ENCODE data around the gene NET1.

NET1 gene

DNA sequence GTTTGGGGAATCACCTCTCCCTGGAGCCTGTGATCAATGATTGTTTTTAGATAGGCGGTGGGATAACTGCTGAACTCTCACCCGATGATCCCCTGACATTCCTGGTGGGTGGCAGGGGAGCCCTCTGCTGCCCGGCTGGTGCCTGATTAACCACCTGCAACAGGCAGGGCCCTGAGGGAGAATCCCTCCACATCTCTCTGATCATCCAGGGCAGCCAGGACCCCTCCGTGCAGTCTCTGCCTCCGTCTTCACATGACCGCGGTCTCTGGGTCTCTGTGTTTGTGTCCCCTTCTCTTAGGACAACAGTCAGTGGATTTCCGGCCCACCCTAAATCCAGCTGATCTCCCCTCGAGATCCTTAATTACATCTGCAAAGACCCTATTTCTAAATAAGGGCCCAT lies 69.7 kb downstream of the NET1 start:
- DNase-seq (ENCODE audit: low spot score): no peak

DNA sequence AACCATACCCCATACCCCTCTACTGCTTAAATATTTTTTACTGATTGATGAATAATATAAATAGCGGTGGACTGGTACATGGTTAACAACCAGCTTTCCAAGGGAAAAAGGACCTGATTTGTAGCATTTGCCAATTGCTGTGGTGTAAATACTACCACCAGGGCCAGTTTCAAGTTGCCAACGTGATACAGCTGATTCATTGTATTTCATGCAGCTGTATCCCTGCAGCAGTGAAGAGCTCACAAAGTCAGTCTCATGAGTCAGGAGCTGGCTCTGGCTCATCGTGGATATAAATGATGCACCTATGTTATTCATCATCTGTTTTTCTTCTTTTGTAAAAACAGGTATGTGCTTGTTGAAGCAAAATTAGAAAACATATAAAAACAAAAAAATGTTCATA lies 71.8 kb downstream of the NET1 start:
- no peak for DNase-seq (ENCODE audit: low spot score)

DNA sequence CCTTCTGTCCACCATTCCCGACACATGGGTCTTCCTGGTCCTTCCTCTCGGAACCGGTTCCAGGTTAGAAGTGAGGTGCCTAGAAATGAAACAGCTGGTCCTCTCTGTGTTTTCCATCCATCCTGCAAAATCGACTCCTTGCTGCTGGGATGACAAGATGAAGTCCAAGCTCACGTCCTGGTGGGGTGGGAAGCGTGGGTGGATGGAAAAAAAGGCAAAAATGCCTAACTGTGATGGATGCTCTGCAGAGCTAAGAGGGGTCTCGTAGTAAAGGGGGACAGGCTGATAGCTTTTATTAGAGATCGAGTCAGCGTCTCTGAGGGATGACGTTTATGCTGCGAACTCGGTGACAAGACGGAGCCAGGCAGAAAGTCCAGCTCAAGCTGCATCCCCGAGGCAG lies 72.9 kb downstream of the NET1 start:
- no peak for DNase-seq (ENCODE audit: low spot score)

DNA sequence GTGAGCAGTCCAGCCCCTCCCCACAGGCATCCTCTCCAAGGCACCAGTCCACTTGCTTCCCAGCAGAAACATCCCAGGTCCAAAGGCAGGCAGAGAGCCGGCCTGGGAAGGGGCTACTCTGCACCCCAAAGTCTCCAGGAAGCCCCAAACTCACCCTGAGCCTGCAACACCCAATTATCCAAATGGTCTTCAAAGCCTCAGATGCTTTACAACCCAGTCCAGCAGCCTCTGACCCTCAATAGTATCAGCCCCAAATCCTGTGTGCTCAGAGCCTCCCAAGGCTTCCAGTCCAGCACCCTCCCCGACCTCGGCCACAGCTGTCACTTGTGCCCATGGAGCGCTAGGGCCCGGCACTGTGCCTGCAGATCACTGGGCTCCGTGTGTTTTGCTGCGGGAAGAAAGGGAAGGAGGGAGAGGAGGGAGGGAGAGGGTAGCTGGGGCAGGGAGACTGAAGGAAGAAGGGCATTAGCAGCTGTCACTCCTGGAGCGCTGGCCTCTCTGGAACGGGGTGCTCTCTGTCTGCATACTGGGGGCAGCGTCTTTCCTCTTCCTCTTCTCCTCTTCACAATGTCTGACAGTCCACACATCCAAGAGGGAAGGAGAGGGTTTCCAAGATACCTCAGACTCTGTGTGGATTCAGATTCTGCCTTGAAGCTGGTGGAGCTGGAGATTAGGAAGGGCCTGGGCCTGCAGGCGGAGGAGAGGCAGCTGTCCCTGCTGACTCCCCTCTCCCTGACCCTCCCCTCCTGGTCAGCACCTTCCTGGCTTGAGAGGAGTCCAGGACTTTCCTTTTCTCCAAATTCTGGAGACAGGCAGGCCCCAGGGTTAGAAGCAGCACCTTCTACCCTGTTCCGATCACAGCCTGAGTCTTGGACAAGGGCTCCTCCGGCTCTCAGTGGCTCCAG lies 73.8 kb downstream of the NET1 start:
- DNase-seq (ENCODE audit: low spot score): no peak

DNA sequence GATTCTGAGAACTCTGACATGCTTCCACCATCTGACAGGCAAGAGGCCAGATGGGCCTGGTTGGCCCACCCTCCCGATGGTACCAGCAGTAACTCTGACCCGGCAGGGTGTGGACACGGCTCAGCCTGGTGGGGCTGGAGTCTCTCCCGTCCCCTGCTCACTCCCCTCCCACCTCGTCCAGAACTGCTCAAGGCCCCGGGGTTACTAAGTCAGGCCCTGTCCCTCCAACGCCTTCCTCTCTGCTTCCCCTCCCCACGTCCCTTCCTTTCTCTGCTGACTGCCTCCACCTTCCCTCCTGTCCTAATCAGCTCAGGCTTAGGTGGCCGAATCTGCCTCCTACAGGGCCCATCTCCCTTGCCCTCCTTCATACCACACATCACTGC lies 74.5 kb downstream of the NET1 start:
- no peak for DNase-seq (ENCODE audit: low spot score)

DNA sequence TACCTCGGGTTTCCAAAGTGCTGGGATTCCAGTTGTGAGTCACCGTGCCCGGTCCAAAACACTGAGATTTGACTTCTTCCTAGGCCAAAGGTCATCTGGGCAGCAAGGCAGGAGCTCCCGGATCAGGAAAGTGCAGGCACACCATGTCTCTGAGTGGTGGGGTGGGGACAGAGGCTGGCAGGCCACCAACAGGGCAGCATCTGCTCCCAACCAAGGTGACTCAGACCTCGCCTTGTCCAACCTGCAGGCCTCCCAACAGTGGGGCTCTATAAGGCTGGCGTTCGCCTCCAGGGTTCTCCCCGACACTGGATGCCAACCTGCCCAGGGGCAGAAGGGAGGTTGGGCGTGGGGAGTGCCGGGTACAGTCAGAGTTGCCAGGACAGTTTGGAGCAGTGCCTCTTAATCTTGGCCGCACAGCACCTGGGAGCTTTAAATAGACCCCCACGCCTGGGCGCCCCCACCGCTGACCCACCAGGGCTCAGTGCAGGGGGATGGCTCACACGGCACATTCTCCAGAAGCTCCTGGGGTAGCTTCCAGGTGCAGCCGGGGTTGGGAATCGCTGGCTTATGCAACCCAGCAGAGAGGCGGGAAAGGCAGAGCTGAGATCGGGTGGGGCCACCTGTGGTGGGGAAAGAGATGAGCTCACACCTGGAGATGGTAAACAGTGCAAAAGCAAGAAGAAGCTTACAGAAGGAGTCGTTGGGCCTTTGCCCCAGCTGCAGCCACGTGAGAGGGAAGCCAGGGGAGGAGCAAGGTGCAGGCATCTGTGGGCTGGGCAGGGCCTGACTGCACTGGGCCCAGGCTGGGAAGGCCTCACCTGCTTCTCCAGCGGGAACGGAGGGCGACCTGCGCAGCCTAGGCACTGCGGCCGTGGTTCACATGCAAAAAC lies 76.2 kb downstream of the NET1 start:
- DNase-seq (ENCODE audit: low spot score): no peak

DNA sequence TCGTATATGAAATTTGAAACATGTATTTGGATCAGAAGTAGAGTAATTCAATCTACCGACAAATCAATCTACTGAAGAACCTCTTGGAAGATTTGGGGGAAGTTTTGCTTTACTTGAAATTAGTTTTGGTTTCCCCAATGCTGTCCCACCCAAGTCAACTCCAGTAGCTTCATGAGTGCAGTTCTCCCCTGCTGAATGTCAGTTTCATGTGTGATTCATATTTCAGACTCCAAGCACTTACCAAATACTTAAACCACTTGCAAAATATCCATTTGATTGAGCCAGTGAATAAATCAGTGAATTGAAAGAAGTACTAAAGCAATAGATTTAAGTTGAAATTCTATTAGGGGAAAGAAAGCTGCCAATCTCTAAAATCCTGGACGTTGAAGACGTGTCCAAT lies 77.7 kb downstream of the NET1 start:
- no peak for DNase-seq (ENCODE audit: low spot score)

DNA sequence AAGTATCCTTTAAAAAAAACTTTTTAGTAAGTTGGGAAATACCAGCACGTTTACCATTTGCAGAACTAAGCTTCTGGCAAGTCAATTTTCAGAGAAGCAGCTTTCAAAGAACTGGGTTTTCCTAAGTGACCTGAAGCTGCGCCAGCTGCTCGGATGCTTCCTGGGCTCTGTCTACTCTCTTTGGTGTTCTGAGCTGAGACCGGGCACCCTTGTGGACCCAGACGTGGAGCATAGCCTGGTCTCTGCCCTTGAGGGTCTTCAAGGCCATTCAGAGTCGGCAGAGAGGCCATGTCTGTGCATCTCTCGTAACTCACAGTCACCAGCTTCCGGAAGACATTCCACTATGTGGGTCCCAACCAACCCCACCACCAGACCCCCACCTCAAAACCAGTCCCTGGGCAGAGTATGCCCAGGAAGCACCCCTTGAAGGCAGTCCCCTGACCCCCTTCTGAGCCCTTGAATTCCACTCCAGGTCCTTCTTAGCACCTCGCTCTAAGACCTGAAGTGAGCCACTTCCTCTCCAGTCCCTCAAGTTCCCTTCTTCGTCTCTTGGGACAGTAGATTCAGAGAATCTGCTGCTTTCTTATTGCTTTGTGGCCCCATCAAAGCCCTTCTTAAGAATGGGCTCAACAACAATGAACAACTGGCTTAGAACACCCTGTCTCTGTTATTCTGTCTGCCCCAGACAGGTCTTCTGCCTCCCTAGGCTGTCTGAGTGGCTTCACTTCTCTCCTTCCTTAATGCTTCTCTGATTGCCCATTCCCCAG lies 78.5 kb downstream of the NET1 start:
- no peak for DNase-seq (ENCODE audit: low spot score)

DNA sequence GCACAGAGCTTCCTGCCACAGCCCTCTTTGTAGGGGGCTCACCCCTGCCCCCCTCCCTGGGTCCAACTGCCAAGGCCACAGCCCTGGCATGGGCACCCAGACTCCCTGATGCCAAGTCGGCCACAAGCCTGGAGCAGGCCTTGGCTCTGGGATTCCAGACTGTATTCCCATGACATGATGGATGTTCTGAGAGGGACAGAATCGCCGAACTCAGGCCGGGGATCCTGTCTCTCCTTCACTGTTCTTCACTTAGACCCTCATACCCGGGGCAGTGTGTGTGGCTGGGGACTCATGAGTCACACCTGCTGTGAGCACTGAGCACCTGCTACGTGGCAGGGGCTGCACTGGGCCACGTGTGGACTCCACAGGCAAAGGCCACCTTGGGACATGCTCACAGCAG lies 79.1 kb downstream of the NET1 start:
- DNase-seq (ENCODE audit: low spot score): no peak

DNA sequence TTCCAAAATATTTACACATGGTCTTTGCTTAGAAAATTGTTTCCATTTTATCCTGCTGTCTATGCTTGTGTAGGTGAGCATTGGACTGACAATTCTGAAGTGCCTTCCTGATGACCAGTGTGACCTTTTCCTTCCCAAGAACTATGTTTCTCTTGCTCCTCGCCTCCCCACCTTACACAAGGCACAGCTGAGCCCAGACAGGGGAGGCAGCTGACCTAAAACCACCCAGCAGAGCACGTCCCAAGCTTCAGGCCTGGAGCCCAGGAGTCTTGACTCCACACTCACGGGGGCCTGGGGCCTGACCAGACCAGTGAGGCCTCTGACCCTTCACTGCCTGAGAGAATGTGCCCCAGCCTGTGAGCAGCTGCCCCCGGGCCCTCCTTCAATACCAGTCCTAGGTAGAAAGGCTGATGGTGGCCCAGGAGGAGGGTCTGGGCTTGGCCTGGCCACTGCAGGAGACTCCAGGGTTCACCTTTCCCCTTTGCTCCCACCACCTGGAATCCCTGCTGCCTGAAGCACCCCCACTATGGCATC lies 80.0 kb downstream of the NET1 start:
- no peak for DNase-seq (ENCODE audit: low spot score)

DNA sequence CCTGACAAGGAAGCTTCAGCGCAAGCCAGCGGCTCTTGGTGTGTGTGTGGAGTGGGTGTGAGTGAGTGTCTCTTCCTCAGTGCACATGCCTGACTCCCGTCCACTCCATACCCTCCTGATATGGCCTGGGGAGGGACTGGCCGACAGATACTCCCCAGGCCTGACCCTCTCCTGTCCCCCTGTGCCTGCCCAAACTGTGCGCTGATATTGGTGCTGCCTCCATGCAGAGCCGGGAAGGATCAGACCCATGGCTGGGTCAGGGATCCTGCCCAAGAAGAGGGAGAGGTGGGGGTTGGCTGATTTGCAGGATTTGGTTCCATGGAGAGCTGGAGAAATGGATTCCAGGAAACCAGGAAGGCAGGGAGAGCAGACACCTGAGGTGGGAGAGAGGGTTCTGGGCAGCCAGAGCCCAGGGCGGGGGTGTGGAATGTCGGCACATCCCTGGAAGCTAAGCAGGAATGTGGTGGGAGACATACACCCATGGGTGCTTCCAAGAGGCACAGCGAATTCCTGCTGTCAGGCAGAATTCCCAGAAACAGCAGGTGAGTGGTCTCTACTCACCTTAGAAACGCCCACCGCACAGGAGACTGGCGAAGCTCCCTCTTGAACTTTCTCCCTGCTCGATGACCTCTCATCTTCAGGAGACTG lies 80.7 kb downstream of the NET1 start:
- DNase-seq (ENCODE audit: low spot score): no peak

DNA sequence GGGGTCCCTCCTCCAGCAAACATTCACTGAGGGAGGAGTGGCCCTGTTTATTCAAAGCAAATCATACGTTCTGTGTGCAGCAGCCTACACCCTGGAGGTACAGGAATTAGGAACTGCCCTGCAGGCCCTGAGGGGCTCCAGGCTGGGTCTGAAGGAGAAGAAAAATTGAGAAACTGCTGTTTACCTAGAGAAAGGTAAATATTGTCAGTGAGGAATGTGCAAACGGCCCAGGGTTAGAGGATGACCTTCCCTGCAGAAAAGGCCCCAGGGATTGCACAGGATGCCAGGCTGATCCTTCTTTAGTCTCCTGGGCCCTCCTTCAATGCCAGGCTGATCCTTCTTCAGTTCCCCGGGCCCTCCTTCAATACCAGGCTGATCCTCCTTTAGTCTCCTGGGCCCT lies 81.3 kb downstream of the NET1 start:
- DNase-seq (ENCODE audit: low spot score): no peak

DNA sequence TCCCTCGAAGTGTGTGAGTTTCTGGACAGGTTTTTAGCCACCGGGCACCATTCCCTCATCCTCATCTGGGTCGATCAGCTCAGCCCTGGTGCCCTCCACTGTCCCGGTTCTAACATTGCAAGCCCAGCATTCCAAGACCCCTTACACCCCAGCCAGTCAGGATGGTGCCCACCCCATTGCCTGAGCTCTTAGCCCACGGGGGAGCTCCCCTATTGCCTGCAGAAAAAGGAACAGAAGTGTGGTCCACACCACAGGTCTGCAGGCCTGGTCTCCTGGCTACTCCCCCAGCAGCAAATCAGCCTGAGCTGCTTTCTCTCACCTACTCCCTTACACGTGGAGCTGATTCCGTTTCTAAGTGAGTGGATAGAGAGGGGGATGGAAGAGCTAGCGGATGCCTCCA lies 82.3 kb downstream of the NET1 start:
- no peak for DNase-seq (ENCODE audit: low spot score)

DNA sequence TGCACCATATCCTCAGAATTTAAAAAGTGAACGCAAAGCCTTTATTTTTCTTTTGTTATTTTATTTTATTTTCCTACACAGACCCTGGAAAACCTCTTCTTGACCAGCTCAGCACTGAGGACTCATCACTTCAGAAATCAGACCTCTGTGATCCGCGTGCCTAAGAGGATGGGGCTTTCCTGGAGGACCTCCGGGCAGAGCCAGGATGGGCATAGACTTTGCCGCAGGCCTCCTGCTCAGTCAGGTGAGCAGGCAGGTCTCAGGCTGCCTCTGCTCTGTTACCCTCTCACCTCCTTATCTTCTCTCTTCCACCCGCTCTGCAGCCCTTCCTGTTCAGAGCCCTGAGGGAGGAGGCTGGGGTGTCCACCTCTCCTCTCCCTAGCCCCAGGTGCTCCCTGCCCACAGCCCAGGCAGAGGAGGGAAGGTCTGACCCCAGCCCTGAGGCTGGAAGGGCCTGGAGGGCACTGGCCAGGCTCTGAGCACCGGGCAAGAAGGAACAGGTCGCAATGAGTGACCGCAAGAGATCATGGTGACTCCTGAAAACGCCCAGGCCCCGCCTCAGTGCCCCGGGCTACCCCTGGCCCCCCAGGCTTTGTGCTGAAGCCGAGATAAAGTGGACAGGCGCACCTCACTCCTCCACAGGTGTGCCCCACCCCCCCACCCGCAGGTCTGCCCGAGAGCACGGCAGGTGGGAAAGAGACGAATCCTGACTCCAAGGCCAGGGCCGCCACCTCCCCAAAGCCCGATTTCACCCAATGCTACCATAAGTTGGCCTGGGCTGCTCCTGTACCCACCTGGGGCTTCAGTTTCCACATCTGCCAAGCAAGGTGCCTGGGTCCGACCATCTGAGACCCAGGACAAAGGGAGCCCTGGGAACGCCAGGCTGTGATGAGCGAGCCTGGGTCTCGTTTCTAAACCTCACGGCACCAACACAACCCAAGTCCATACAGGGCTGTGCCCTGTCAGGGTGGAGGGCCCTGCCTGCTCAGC lies 84.2 kb downstream of the NET1 start:
- no peak for DNase-seq (ENCODE audit: low spot score)

DNA sequence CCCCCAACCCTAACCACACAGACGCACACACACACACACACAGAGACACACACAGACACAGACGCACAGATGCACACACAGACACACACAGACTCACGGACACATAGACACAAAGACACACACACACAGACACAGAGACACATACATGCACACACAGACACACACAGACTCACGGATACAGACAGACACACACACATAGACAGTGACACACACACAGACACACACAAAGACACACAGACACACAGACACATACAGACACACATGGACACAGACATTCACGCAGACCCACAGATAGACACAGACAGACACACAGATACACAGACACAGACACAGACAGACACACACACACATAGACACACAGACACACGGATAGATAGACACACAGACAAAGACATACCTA lies 84.9 kb downstream of the NET1 start:
- no peak for DNase-seq (ENCODE audit: low spot score)

DNA sequence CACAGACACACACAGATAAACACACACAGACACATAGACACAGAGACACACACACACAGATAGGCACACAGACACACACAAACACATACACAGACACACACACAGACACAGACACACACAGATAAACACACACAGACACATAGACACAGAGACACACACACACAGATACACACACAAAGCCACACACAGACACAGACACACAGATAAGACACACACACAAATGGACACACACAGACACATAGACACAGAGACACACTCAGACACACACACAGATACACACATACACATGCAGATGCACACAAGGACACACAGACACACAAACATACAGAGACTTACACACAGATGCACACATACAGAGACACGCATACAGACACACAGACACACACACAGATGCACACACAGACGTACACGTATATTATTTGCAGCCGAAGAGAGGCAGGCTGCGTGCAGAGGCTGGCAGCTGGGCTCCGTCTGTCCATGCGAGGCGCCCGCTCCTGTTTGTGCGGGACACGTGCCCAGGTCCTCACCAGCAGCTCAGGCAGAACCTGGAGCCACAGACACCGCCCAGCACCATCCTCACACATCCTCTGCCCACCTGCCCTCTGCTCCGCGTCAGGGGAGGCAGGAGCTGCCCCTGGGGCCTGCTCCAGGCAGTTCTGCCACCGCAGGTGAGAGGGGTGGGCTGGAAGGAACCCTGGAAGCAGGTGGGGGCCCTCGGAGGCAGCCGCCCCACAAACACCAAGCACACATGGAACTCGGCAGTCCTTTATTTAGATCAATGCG lies 85.8 kb downstream of the NET1 start:
- DNase-seq (ENCODE audit: low spot score): no peak

DNA sequence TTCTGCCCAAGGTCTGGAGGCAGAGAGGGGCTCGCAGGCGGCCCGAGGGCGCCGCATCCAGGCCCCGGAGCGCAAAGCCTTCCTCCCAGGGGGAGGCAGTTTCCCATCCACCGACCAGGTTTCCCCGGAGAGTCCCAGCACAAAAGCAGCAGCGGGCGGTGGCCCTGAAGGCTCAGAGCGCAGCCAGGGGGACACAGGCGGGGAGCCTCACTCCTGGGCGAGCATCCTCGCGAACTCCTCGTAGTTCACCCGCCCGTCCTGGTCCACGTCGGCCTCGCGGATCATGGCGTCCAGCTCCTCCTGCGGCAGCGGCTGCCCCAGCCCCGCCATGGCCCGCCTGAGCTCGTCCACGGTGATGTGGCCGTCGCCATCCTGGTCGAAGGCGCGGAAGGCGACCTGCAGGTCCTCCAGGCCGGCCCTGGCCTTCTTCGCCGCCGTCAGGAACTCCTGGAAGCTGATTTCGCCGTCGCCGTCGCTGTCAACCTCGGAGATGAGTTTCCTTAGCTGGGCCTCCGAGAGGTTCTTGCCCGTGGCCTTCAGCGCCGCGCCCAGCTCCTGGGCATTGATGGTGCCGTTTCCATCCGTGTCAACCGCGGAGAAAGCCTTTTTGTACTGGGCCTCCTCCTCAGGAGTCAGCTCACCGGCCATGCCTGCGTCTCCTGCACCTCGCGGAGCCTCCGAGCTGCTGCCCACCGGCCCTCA lies 86.6 kb downstream of the NET1 start:
- no peak for DNase-seq (ENCODE audit: low spot score)

DNA sequence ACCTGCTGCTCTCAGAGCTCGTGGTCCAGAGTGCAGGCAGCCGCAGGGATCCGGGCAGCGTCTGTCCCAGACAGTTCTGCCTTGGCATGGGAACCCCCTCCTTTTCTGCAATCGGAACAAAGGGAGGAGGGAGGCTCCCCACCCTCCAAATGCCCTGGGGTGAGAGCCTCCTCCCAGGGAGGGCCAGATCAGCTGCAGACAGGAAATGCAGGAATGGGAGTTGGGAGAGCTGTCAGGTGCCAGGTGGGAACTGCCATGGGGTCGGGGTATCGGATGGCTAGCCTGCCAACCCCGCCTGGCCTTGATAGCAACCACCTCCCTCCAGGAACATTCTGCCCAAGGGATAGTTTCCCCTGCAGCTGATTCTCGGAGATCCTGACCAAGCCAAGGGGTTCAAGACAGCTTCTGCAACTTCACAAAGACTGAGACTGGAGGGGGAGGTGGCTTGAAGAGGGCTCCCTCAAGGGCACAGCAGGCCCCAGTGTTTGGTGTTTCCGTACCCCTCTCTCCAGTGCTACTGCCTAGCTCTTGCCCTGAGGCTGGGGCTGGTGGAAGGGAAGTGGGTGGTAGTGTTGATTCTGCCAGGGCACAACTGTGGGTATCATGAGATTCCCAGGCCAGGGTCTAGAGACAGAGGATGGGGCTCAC lies 87.3 kb downstream of the NET1 start, which contains the start of gene CALML5:
Gene CALML5 (minus strand): TSS at position 78 of the 648 bp plus-strand sequence. CDS start 132 bp downstream, outside the sequence.
- no peak for DNase-seq (ENCODE audit: low spot score)

All from Ammon's horn (tissue), 1 donor.